ENCODE results near the gene DNAJA3.

The DNAJA3 gene

DNA sequence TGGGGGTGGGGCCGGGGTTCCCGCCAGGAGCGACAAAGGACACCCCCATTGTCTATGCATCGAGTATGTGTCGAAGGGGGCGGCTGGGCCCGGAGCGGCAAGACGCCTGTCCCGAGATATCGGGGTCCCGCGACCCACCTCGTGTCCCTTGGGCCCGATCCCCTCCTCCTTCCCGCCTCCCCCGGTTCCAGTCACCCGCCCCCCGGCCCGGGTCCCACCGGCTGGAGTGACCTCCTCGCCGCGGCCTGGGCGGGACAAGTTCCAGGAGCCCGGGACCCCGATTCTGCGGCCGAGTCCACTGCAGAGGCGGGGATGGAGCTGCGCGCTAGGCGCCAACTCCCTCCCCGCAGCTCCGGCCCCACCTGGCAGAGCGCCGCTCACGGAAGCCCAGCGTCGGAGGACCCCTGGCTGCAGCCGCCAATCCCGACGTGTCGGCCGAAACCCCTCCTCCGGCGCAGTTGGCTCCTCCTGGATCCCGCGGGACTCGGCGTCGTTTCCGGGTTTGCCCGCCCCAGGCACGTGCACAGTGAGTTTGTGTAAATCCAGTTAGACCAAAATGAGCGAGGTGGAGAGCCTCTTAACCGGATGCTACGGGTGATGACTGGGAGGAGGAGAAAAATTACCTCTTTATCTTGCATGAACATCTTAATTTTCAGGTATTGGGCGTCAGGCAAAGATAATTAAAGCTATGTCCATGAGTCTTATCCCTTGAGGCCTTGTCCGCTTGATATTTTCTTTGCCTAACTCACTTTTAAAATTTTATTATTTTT lies 48.7 kb downstream of the DNAJA3 start, which contains the start of gene NMRAL1:
Gene NMRAL1, minus strand, starts transcription at position 434 of the 770 bp plus-strand sequence. CDS start 493 bp downstream, outside the sequence.
- DNase-seq (ENCODE audit: low read depth, low spot score): peak; percentile 64

- DNase-seq (ENCODE audit: low read depth, low spot score): peak; percentile 70
Observed at GRCh38 chr16:4475880-4476788, 50.5 kb downstream of the DNAJA3 start, which contains the start of gene HMOX2. Gene HMOX2, plus strand, starts transcription at chr16:4476398. Its CDS starts 29,127 bp downstream, at chr16:4505525.

DNA sequence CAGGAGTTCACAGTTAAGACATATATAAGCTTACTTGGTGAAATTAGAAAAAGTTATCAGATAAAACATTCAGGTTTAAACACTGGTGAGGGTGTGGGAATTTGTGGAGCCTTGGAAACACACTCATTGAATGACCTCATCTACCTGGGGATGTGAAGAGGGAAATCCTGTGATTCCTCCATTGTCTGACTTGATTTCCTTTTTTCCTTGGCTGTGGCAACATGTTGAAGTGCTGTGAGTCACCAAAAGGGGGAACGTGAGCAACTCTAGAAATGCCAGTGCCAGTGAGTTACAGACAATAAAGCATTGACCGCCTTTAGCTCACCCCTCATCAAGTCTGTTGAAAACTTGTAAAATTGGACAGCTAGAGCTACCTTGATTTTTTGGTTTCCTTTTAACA lies 52.3 kb downstream of the DNAJA3 start:
- DNase-seq (ENCODE audit: low read depth, low spot score): no peak

- no peak for DNase-seq (ENCODE audit: low read depth, low spot score)
Observed at GRCh38 chr16:4481526-4481925, 55.9 kb downstream of the DNAJA3 start.

- DNase-seq (ENCODE audit: low read depth, low spot score): no peak
Observed at GRCh38 chr16:4481963-4482362, 56.3 kb downstream of the DNAJA3 start.

DNA sequence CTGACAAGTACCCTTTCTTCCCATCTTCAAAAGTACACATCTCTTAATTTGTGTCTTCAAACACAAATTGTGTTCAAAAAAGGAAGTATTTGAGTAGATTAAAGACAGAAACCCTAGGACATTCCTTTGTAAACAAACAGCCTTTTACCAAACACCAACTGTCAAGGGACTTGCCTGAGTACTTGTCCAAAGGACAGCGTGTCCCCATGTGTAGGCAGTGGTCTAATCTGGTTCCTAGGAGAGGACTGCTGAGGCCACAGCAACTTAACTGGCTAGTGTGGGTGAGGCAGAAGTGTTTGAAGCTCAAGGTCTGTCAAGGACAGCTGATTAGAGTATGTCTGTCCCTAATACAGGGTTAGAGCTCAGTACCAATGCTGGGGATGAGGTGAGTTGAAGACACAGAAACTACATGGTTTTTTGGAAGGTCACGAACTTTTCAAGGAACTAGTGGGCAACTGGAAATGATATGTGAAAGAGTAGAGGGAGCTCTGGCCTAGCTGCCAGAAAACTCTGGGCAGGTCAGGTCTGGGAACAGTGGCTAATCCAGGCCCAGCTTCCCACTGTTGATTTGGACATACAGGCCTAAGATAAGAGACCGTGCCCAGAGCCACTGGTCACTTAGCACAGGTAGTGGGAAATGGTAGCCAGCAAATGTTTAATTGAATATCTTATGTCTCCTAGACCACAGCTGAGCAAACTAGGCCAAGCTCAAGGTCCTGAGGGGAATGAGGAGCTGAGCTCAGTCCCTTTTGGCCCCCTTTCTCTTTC lies 60.6 kb downstream of the DNAJA3 start:
- DNase-seq (ENCODE audit: low read depth, low spot score): no peak

GRCh38 chr16:4487955-4488498 lies 62.4 kb downstream of the DNAJA3 start:
- DNase-seq (ENCODE audit: low read depth, low spot score): no peak

- DNase-seq (ENCODE audit: low read depth, low spot score): no peak
Observed at GRCh38 chr16:4488499-4488967, 62.9 kb downstream of the DNAJA3 start.

DNA sequence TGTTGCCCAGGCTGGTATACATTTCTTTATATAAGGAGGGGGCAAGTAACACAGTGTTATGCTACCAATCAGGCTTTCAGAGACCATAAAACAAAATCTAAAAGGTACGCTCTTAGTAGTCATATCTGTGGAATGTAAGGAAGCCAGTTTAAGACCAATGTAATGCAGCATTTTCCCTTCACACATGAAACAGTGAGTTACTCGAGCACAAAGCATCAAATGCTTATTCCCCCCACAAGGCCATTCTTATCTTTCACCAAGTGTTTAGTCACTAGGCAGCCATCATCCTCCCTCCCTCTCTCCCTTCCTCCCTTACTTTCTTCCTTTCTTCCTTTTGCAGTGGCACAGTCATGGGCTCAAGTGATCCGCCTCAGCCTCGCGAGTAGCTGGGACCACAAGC lies 63.4 kb downstream of the DNAJA3 start:
- no peak for DNase-seq (ENCODE audit: low read depth, low spot score)

DNA sequence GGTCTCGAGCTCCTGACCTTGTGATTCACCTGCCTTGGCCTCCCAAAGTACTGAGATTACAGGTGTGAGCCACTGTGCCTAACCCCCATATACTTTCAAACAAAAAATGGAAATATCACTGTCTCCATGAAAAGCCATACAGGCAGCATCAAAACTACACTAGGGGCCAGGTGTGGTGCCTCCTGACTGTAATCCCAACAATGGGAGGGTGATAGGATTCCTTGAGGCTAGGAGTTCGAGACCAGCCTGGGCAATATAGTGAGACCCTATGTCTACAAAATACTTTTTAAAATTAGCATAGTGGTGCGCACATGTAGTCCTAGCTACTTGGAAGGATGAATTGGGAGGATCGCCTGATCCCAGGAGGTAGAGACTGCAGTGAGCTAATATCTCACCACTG lies 66.2 kb downstream of the DNAJA3 start:
- no peak for DNase-seq (ENCODE audit: low read depth, low spot score)

DNA sequence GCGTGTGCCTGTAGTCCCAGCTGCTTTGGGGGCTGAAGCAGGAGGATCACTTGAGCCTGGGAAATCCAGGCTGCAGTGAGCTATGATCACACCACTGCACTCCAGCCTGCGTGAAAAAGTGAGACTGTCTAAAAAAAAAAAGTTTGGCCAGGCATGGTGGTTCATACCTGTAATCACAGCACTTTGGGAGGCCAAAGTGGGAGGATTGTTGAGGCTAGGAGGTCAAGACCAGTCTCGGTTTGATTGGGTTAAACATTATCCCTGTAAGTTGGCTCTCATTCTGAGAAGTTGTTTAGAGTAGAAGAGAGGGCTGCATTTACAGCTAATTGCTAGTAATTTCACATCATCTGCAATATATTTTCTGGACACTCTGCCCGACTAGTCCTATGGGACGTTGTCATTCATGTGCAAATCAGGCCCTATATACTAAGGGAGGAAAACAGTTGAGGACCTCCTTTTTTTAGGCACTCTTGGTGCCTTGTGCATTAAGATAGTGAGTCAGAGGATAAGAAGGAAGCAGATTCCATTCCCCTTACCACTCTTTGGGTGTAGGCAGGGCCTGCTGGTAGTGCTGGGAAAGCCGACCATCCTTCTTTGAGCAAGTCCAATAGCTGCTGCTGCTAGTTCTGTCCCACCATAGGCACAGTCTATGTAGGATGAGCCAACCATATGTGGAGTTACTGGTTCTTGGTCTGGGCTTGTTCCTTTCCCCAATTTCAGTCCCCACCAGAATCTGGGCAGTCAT lies 69.2 kb downstream of the DNAJA3 start:
- DNase-seq (ENCODE audit: low read depth, low spot score): no peak

GRCh38 chr16:4495766-4496165 lies 70.1 kb downstream of the DNAJA3 start:
- DNase-seq (ENCODE audit: low read depth, low spot score): no peak

GRCh38 chr16:4496305-4496704 lies 70.6 kb downstream of the DNAJA3 start:
- no peak for DNase-seq (ENCODE audit: low read depth, low spot score)

DNA sequence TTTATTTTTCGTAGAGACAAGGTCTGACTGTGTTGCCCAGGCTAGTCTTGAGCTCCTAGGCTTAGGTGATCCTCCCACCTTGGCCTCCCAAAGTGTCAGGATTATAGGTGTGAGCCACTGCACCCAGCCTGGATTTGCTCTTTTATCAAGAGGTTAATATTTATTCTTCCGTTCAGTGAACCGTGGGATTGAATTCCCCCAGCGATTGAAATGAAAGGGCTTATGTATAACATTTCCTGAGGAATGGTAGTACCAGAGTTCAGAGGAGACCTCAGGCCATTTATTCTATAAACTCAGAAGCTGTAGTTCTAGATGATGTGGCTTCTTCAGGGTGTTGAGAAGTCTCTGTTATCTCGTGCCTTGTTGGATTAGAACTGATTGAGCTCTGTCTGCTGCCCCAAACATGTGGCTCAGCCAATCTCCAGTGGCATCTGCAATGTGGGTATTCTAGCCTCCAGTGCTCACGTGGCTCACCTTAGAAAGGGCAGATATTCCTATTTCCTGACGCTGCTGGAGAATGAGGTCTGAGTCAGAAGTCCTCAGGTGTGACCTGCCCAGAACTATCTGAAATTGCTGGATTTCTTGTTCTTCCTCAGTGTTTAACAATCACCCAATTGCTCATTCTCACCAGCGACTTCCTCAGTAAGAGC lies 73.0 kb downstream of the DNAJA3 start:
- no peak for DNase-seq (ENCODE audit: low read depth, low spot score)

DNA sequence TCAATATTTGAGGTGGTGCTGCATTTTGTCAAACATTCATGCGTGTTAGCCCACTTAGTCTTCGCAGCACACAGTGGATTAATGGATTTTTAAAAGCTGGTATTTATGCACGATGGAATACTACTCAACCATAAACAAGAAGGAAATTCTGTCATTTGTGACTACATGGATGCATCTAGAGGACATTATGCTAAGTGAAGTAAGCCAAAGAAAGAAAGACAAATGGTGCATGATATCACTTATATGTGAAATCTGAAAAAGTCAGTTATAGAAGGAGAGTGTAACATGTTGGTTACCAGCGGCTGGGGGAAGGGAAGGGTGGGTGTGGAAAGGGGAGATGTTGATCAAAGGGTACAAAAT lies 73.5 kb downstream of the DNAJA3 start:
- no peak for DNase-seq (ENCODE audit: low read depth, low spot score)

DNA sequence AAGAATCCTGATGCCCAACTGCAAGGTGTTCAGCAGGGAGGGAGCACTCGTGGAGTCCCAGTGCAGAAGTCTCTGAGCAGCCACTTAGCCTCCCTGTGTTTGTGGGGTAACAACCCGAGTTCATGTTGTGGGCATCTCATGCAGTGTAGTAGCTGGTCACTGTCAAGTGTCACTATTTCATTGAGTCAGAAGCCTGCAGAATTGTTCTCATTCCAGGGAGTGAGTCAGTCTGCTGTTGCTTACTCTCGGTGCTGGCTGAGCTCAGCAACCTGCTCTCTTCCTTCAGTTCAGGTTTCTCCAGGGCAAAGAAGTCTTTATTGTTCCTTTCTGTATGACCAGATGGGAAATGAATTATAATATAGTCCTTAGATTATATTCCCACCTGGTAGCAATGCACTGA lies 74.6 kb downstream of the DNAJA3 start:
- DNase-seq (ENCODE audit: low read depth, low spot score): no peak

DNA sequence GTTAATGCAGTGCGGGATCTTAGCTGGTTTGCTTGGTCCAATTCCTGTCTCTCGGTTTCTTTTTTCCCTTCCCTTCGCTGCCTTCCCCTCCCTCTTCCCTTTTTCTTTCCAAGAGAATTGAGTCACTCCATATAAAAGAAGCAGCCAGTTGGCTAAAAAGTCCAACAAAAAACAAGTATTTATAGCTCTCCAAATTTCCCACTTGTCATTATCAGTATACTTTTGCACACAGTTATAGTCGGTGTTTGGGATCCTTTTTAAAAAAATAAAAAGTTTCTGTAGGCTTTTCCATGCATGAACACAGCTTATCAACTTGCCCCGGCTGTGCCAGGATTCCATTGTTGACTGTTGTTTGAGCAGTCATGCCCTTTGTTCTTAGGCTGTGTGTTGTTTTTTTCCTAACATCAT lies 75.4 kb downstream of the DNAJA3 start:
- no peak for DNase-seq (ENCODE audit: low read depth, low spot score)

DNA sequence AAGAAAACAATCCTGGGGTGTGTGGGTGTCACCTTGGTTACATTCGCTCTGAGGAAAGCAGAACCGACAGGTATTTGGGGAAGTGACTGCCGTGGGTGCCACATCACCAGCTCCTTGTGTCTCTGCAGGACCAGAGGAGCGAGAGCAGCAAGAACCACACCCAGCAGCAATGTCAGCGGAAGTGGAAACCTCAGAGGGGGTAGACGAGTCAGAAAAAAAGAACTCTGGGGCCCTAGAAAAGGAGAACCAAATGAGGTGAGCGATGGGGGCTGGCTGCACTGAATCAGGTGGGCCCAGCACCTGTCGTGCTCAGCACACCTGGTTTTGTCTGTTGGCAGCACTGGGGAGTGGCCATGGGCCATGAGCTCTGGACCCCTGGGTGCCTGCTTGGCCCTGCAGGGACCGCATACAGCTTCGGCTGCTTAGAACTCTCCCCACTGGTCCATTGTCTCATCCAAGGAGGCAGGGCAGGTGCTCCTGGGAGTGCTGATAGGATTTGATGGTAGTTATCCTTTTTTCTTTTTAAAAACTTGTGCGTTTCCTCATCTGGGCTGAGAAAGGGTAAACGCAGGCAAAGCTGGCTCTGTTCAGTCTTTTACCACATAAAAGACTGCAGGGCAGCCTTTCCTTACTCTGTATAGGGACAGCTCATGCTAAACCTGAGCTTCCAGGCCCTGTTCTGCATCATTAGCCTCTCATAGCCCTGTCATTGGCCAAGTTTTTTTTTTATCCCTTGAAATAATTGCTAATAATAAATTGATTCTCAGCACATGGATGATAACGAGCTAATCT lies 79.9 kb downstream of the DNAJA3 start:
- DNase-seq (ENCODE audit: low read depth, low spot score): no peak
